HepG2 (cell line): ENCODE data around the gene SSBP2. TPM values are rescaled to one million over a fixed set of nuclear protein-coding genes. Genes with fewer than 3 reads are reported as not detected.

ENCODE experiments used
- AGO2 ChIP-seq: fragments of 200-400 bp; formaldehyde crosslinking; optimal IDR thresholded peaks from 2 replicates; pipeline ENCODE3; 2017; ENCODE audit warnings: mild to moderate bottlenecking, low read depth, low read length, moderate library complexity
- HOXA3 ChIP-seq: sonication (generic); formaldehyde crosslinking; IDR thresholded peaks from 2 replicates; pipeline ENCODE4 v1.5.0; 2020; ENCODE audit warnings: missing genetic modification reagents
- IRF1 ChIP-seq: sonication (generic); formaldehyde crosslinking; IDR thresholded peaks from 2 replicates; pipeline ENCODE4 v1.4.0; 2020; ENCODE audit warnings: low read depth, mild to moderate bottlenecking, missing genetic modification reagents
- KLF16 ChIP-seq, 2 experiments: sonication (generic) in 1 of 2; formaldehyde crosslinking in 1 of 2; IDR thresholded peaks; 2 replicates each; pipeline versions ENCODE4 v1.6.1 to v1.8.0; 2016 to 2023; ENCODE audit warnings: missing genetic modification reagents in 2 of 2, missing compliant biosample characterization in 1 of 2
- ONECUT2 ChIP-seq: sonication (generic); formaldehyde crosslinking; IDR thresholded peaks from 2 replicates; pipeline ENCODE4 v1.4.0; 2020; ENCODE audit warnings: missing genetic modification reagents
- RFXANK ChIP-seq: IDR thresholded peaks from 2 replicates; pipeline ENCODE4 v1.6.1; 2016
- RORA ChIP-seq: sonication (generic); formaldehyde crosslinking; IDR thresholded peaks from 2 replicates; pipeline ENCODE4 v1.5.0; 2020; ENCODE audit warnings: mild to moderate bottlenecking, missing genetic modification reagents, moderate library complexity
- THYN1 ChIP-seq: sonication (generic); formaldehyde crosslinking; IDR thresholded peaks from 2 replicates; pipeline ENCODE4 v1.8.1; 2023; ENCODE audit warnings: low read depth, mild to moderate bottlenecking, moderate library complexity, missing genetic modification reagents, borderline replicate concordance
- ZBTB34 ChIP-seq: sonication (generic); formaldehyde crosslinking; IDR thresholded peaks from 2 replicates; pipeline ENCODE4 v1.8.0; 2022; ENCODE audit warnings: mild to moderate bottlenecking, missing genetic modification reagents
- ZBTB46 ChIP-seq: sonication (generic); formaldehyde crosslinking; IDR thresholded peaks from 2 replicates; pipeline ENCODE4 v1.4.0; 2020; ENCODE audit warnings: mild to moderate bottlenecking, missing genetic modification reagents, borderline replicate concordance
- ZEB1 ChIP-seq: IDR thresholded peaks from 2 replicates; pipeline ENCODE4 v1.6.1; 2012; ENCODE audit warnings: mild to moderate bottlenecking, low read depth, inconsistent platforms; ENCODE audit not compliant: insufficient replicate concordance
- ZFP37 ChIP-seq: sonication (generic); formaldehyde crosslinking; IDR thresholded peaks from 2 replicates; pipeline ENCODE4 v1.4.0; 2020; ENCODE audit warnings: missing genetic modification reagents, borderline replicate concordance
- ZNF143 ChIP-seq: sonication (generic); formaldehyde crosslinking; IDR thresholded peaks from 2 replicates; pipeline ENCODE4 v1.4.0; 2020; ENCODE audit warnings: missing genetic modification reagents
- ZNF335 ChIP-seq: sonication (generic); formaldehyde crosslinking; IDR thresholded peaks from 2 replicates; pipeline ENCODE4 v1.4.0; 2020; ENCODE audit warnings: missing genetic modification reagents
- ZNF446 ChIP-seq: sonication (generic); formaldehyde crosslinking; IDR thresholded peaks from 2 replicates; pipeline ENCODE4 v1.5.0; 2020; ENCODE audit warnings: mild to moderate bottlenecking, missing genetic modification reagents
- ZNF646 ChIP-seq: sonication (generic); formaldehyde crosslinking; IDR thresholded peaks from 2 replicates; pipeline ENCODE4 v1.9.0; 2021; ENCODE audit warnings: mild to moderate bottlenecking, missing genetic modification reagents
- ZNF678 ChIP-seq: sonication (generic); formaldehyde crosslinking; IDR thresholded peaks from 2 replicates; pipeline ENCODE4 v1.4.0; 2020; ENCODE audit warnings: mild to moderate bottlenecking, missing genetic modification reagents
- ZNF7 ChIP-seq: IDR thresholded peaks from 2 replicates; pipeline ENCODE4 v1.6.1; 2016; ENCODE audit warnings: missing biosample characterization, missing genetic modification reagents
- ZNF75D ChIP-seq: sonication (generic); formaldehyde crosslinking; IDR thresholded peaks from 2 replicates; pipeline ENCODE4 v1.8.1; 2023; ENCODE audit warnings: missing genetic modification reagents, mild to moderate bottlenecking, borderline replicate concordance
- polyA plus RNA-seq, 8 experiments: library from polyadenylated mRNA; depleted of rRNA in 3 of 8; stranded (reverse) in 7 of 8; unstranded in 1 of 8; fragments of >200 nt; fragmentation: Illumina TruSeq in 4 of 8; extraction: Trizol in 4 of 8; gene quantifications; 2 replicates each; pipeline versions ENCODE4 v1.2.1 to v1.2.3, GENCODE V29; 2011 to 2016; ENCODE audit warnings: low read depth in 4 of 8, missing spikeins in 1 of 8, mixed read lengths in 1 of 8; ENCODE audit not compliant: insufficient read depth in 1 of 8
- total RNA-seq, 5 experiments: library from RNA; depleted of rRNA; stranded (reverse); fragments of >200 nt; fragmentation: Illumina TruSeq; extraction: Trizol; gene quantifications; 2 replicates each; pipeline ENCODE4 v1.2.3, GENCODE V29; 2016; ENCODE audit warnings: low read depth in 1 of 5

Gene SSBP2
- total and polyA plus RNA-seq, 2 of the 13 experiments (the other 11 are each of a cell fraction or from before 2014, with no cell fraction given): 0.16 TPM; not detected in 1

- no peak for TF ChIP-seq RFXANK (CRISPR knock-in tag)
- TF ChIP-seq ZNF678 (CRISPR knock-in tag): no peak
- TF ChIP-seq ZNF335 (CRISPR knock-in tag): no peak
- TF ChIP-seq ZBTB34 (CRISPR knock-in tag): no peak
- peak; percentile 95 for TF ChIP-seq ZEB1
- TF ChIP-seq ZBTB46: no peak
- no peak for TF ChIP-seq RORA (CRISPR knock-in tag)
- no peak for TF ChIP-seq ZNF646
- TF ChIP-seq ZNF446 (CRISPR knock-in tag): no peak
- TF ChIP-seq KLF16 (CRISPR knock-in tag; IDR thresholded peaks at IDR 0.05): 0 out of 4 replicates have a peak, but pooled peaks of 1 of the 2 experiments have one; percentile 39
- no peak for TF ChIP-seq IRF1 (CRISPR knock-in tag)
- no peak for TF ChIP-seq ZFP37 (CRISPR knock-in tag)
- TF ChIP-seq HOXA3 (CRISPR knock-in tag): peak; percentile 43
- no peak for TF ChIP-seq THYN1
- no peak for TF ChIP-seq ZNF143
- TF ChIP-seq ZNF75D (CRISPR knock-in tag): no peak
- TF ChIP-seq ONECUT2: 0 out of 2 replicates have a peak, but pooled peaks have one; percentile 15
- no peak for TF ChIP-seq ZNF7 (CRISPR knock-in tag)
- no peak for TF ChIP-seq AGO2
These were observed 379.5 kb downstream of the SSBP2 start (continued) for GRCh38 chr5:81371354-81371876.
